HUDEP-2 (cell line): Measurements from ENCODE around the gene SLC15A5.

Experiments used
- DNase-seq, 76 experiments: peaks; one replicate each; lab custom pipeline; 2025; ENCODE audit not compliant: unreplicated experiment in 76 of 76; lab: John Stamatoyannopoulos, UW

The SLC15A5 gene

GRCh38 chr12:16277585-16277984 lies at the start of gene SLC15A5:
TSS of gene SLC15A5 (minus strand) at chr12:16277685. CDS start at chr12:16277685, 0 bp downstream.
- no peak for DNase-seq

- DNase-seq = no peak
Observed at GRCh38 chr12:16325426-16325825, 47.9 kb upstream of the SLC15A5 start.

- DNase-seq = no peak
Observed at GRCh38 chr12:16324772-16325171, 47.3 kb upstream of the SLC15A5 start.

GRCh38 chr12:16324272-16324671 lies 46.8 kb upstream of the SLC15A5 start:
- no peak for DNase-seq

GRCh38 chr12:16323638-16324037 lies 46.2 kb upstream of the SLC15A5 start:
- DNase-seq = no peak

- no peak for DNase-seq
Observed at GRCh38 chr12:16323010-16323409, 45.5 kb upstream of the SLC15A5 start.

GRCh38 chr12:16310934-16311333 lies 33.4 kb upstream of the SLC15A5 start:
- DNase-seq = no peak

- DNase-seq = no peak
Observed at GRCh38 chr12:16307856-16308475, 30.5 kb upstream of the SLC15A5 start.

- DNase-seq = no peak
Observed at GRCh38 chr12:16303939-16304338, 26.5 kb upstream of the SLC15A5 start.

- DNase-seq = no peak
Observed at GRCh38 chr12:16300736-16301135, 23.3 kb upstream of the SLC15A5 start.

- no peak for DNase-seq
Observed at GRCh38 chr12:16300122-16300521, 22.6 kb upstream of the SLC15A5 start.

- no peak for DNase-seq
Observed at GRCh38 chr12:16299403-16299802, 21.9 kb upstream of the SLC15A5 start.

GRCh38 chr12:16297521-16297920 lies 20.0 kb upstream of the SLC15A5 start:
- DNase-seq = no peak

- no peak for DNase-seq
Observed at GRCh38 chr12:16294376-16294956, 17.0 kb upstream of the SLC15A5 start.

- no peak for DNase-seq
Observed at GRCh38 chr12:16291032-16291431, 13.5 kb upstream of the SLC15A5 start.

GRCh38 chr12:16285586-16285985 lies 8.1 kb upstream of the SLC15A5 start:
- DNase-seq = no peak

- DNase-seq = no peak
Observed at GRCh38 chr12:16282978-16283377, 5.5 kb upstream of the SLC15A5 start.

GRCh38 chr12:16282081-16282480 lies 4.6 kb upstream of the SLC15A5 start:
- DNase-seq = no peak

- no peak for DNase-seq
Observed at GRCh38 chr12:16281157-16281556, 3.7 kb upstream of the SLC15A5 start.

GRCh38 chr12:16272222-16272621 lies 5.3 kb downstream of the SLC15A5 start:
- no peak for DNase-seq

- no peak for DNase-seq
Observed at GRCh38 chr12:16271062-16271461, 6.4 kb downstream of the SLC15A5 start.

- no peak for DNase-seq
Observed at GRCh38 chr12:16269946-16270345, 7.5 kb downstream of the SLC15A5 start.

GRCh38 chr12:16266085-16266484 lies 11.4 kb downstream of the SLC15A5 start:
- DNase-seq = no peak
